SK-N-SH (cell line): ENCODE data around the gene RAB3IP. TPM values are rescaled to one million over a fixed set of nuclear protein-coding genes. Genes with fewer than 3 reads are reported as not detected.

ENCODE experiments used
- CTCF ChIA-PET: fragments of 300-600, 350-600 bp; formaldehyde crosslinking; extraction: SDS; loops from one replicate; lab custom pipeline; 2021; lab: Yijun Ruan, JAX
- POLR2A ChIA-PET: fragments of 350-600 bp; sonication (Branson Sonifier 250); formaldehyde crosslinking; extraction: SDS; loops from one replicate; lab custom pipeline; 2020; ENCODE audit warnings: antibody characterized with exemption, inconsistent platforms; lab: Yijun Ruan, JAX
- DNase-seq: peaks from one replicate; pipeline ENCODE4 v3.0.0; 2012
- H2AFZ ChIP-seq: fragments of 200-600 bp; sonication (generic); 2 replicates; pipeline ENCODE4 v1.8.1; 2016; ENCODE audit warnings: antibody characterized with exemption, mild to moderate bottlenecking, low read depth
- H3F3A ChIP-seq: fragments of 200-600 bp; sonication (generic); replicated peaks from 2 replicates; pipeline ENCODE3; 2016; ENCODE audit warnings: antibody characterized with exemption, mild to moderate bottlenecking; ENCODE audit not compliant: insufficient read depth
- H3K27ac ChIP-seq, 2 experiments: fragments of 200-500 bp in 1 of 2; fragments of 200-600 bp in 1 of 2; sonication (Bioruptor generic) in 1 of 2; sonication (generic), shearing (Covaris generic) in 1 of 2; 2 replicates each; pipeline versions ENCODE4 v1.5.1 to v1.6.1; 2014 to 2016; ENCODE audit warnings: low read depth in 2 of 2, inconsistent platforms in 1 of 2, low read length in 1 of 2, mild to moderate bottlenecking in 1 of 2, mixed read lengths in 1 of 2
- H3K27me3 ChIP-seq: fragments of 200-600 bp; sonication (generic), shearing (Covaris generic); 2 replicates; pipeline ENCODE4 v1.6.1; 2016; ENCODE audit warnings: mixed run types; ENCODE audit not compliant: insufficient read depth
- H3K36me3 ChIP-seq, 2 experiments: fragments of 200-500 bp in 1 of 2; fragments of 200-600 bp in 1 of 2; sonication (Bioruptor generic) in 1 of 2; sonication (generic) in 1 of 2; replicated peaks in 1 of 2; 2 replicates each; pipeline versions ENCODE3 to v1.5.1; 2014 to 2016; ENCODE audit warnings: low read length in 1 of 2, mild to moderate bottlenecking in 1 of 2; ENCODE audit not compliant: insufficient read depth in 2 of 2, control insufficient read depth in 1 of 2
- H3K4me1 ChIP-seq, 2 experiments: fragments of 200-500 bp in 1 of 2; fragments of 200-600 bp in 1 of 2; sonication (Bioruptor generic) in 1 of 2; sonication (generic), shearing (Covaris generic) in 1 of 2; 2 replicates each; pipeline versions ENCODE4 v1.5.1 to v1.6.1; 2014 to 2016; ENCODE audit warnings: low read depth in 1 of 2, low read length in 1 of 2, mixed run types in 1 of 2; ENCODE audit not compliant: insufficient read depth in 2 of 2, control insufficient read depth in 1 of 2
- H3K4me2 ChIP-seq: fragments of 200-600 bp; sonication (generic), shearing (Covaris generic); 2 replicates; pipeline ENCODE4 v1.6.1; 2017; ENCODE audit warnings: mixed run types
- H3K4me3 ChIP-seq, 2 experiments: fragments of 200-500 bp in 1 of 2; fragments of 200-600 bp in 1 of 2; sonication (Bioruptor generic) in 1 of 2; sonication (generic), shearing (Covaris generic) in 1 of 2; 2 replicates each; pipeline versions ENCODE4 v1.5.1 to v1.8.1; 2014 to 2016; ENCODE audit warnings: low read depth in 2 of 2, inconsistent platforms in 1 of 2, low read length in 1 of 2, mild to moderate bottlenecking in 1 of 2, mixed read lengths in 1 of 2, moderate library complexity in 1 of 2
- H3K79me2 ChIP-seq: fragments of 200-600 bp; sonication (generic); 2 replicates; pipeline ENCODE4 v1.8.1; 2017; ENCODE audit warnings: mild to moderate bottlenecking; ENCODE audit not compliant: insufficient read depth
- H3K9ac ChIP-seq: fragments of 200-600 bp; sonication (generic); 2 replicates; pipeline ENCODE4 v1.6.1; 2017; ENCODE audit warnings: mixed run types
- H3K9me2 ChIP-seq: fragments of 200-600 bp; sonication (generic); 2 replicates; pipeline ENCODE4 v1.6.1; 2017; ENCODE audit warnings: mixed run types
- H3K9me3 ChIP-seq: fragments of 200-600 bp; sonication (generic); 2 replicates; pipeline ENCODE4 v1.6.1; 2017; ENCODE audit warnings: mixed run types, mild to moderate bottlenecking, moderate library complexity
- H4K20me1 ChIP-seq: fragments of 200-600 bp; sonication (generic); 2 replicates; pipeline ENCODE4 v1.6.1; 2017; ENCODE audit warnings: mild to moderate bottlenecking, mixed run types; ENCODE audit not compliant: insufficient read depth
- CHD2 ChIP-seq: fragments of 150-350 bp; IDR thresholded peaks from 2 replicates; pipeline ENCODE4 v1.6.1; 2018; ENCODE audit warnings: low read length; ENCODE audit not compliant: partially characterized antibody
- EP300 ChIP-seq, 2 experiments: IDR thresholded peaks; 2 replicates each; pipeline versions ENCODE4 v1.4.0 to v1.6.1; 2012; ENCODE audit warnings: borderline replicate concordance in 1 of 2, low read depth in 1 of 2, low read length in 1 of 2
- FOXJ3 ChIP-seq: sonication (generic); formaldehyde crosslinking; IDR thresholded peaks from 2 replicates; pipeline ENCODE4 v1.5.1; 2020; ENCODE audit warnings: mild to moderate bottlenecking, missing genetic modification reagents
- GABPA ChIP-seq: IDR thresholded peaks from 2 replicates; pipeline ENCODE4 v1.4.0; 2012; ENCODE audit warnings: low read depth, mild to moderate bottlenecking
- MXI1 ChIP-seq: IDR thresholded peaks from 2 replicates; pipeline ENCODE4 v1.6.1; 2012; ENCODE audit warnings: mild to moderate bottlenecking, low read depth, low read length, improper control_type of control experiment
- NFIC ChIP-seq: IDR thresholded peaks from 2 replicates; pipeline ENCODE4 v1.4.0; 2012; ENCODE audit warnings: borderline replicate concordance
- NRF1 ChIP-seq: IDR thresholded peaks from 2 replicates; pipeline ENCODE4 v1.6.1; 2012; ENCODE audit warnings: low read depth, mild to moderate bottlenecking, low read length
- RFX5 ChIP-seq: IDR thresholded peaks from 2 replicates; pipeline ENCODE4 v1.6.1; 2012; ENCODE audit warnings: mild to moderate bottlenecking, improper control_type of control experiment, low read length
- RXRA ChIP-seq: IDR thresholded peaks from 2 replicates; pipeline ENCODE4 v1.4.0; 2012; ENCODE audit warnings: low read depth, mild to moderate bottlenecking, borderline replicate concordance
- SMC3 ChIP-seq: IDR thresholded peaks from 2 replicates; pipeline ENCODE4 v1.6.1; 2012; ENCODE audit warnings: low read depth, low read length, improper control_type of control experiment
- TCF12 ChIP-seq: IDR thresholded peaks from 2 replicates; pipeline ENCODE4 v1.4.0; 2012
- TEAD4 ChIP-seq: IDR thresholded peaks from 2 replicates; pipeline ENCODE4 v1.4.0; 2012; ENCODE audit warnings: mild to moderate bottlenecking, borderline replicate concordance; ENCODE audit not compliant: insufficient read depth
- WGBS: methylation state at CpG from one replicate; pipeline ENCODE4 v1.1.6; 2017; ENCODE audit warnings: low lambda C conversion rate; 5-methylcytosine and 5-hydroxymethylcytosine counted together
- polyA plus RNA-seq, 3 experiments: library from polyadenylated mRNA; depleted of rRNA; stranded (reverse); fragments of >200 nt; gene quantifications; 2 replicates each; pipeline ENCODE4 v1.2.3, GENCODE V29; 2012
- TF ChIP-seq, protein P1 (sequence below): fragments of 200-600 bp; sonication (generic); IDR thresholded peaks from 2 replicates; pipeline ENCODE4 v1.6.1; 2017; ENCODE audit warnings: antibody characterized with exemption, mild to moderate bottlenecking, moderate library complexity

Gene RAB3IP
- polyA plus RNA-seq, 1 of the 3 experiments (the other 2 are of a cell fraction), result 5.4 TPM

DNA sequence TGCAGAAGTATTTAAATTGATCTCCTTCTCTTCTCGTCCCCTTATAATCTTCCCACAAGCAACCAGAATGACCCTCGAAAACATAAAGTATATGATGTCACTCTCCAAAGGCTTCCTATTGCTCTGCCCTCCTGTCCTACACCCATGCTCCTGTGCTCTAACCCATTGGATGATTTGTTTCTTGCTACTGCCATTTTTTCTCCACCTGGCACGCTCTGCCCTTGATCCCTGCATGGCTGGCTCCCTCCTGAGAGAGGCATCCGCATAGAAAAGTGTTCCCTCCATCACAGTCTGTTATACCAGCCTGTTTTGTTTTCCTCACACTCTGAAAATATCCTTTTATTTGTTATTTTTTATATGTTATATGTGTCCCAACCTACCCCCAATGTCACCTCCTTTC lies 106.2 kb downstream of the RAB3IP start:
- 53% methylated on average over 4 of the region's 4 CpGs for WGBS
- Histone ChIP-seq H3K27ac (no peak overlapping the region), H3K9me3 (no peaks in the 10 kb centered on the region), H3K9ac (no peak overlapping the region), H3K4me3 (no peak overlapping the region), H3K79me2 (no peaks in the 10 kb centered on the region), H4K20me1 (no peaks in the 10 kb centered on the region), H2AFZ (no peak overlapping the region), H3K4me2 (no peak overlapping the region), H3K9me2 (no peaks in the 10 kb centered on the region), H3K4me1 (no peaks in the 10 kb centered on the region), H3F3A (no peaks in the 10 kb centered on the region), H3K36me3 (no peaks in the 10 kb centered on the region), H3K27me3 (no peaks in the 10 kb centered on the region)
- POLR2A ChIA-PET, result no interaction called here
- no peak for DNase-seq
- TF ChIP-seq RXRA (no peak), TEAD4 (no peak), RFX5 (no peak), NFIC (no peak), CHD2 (no peak)
- CTCF ChIA-PET, result no interaction called here

DNA sequence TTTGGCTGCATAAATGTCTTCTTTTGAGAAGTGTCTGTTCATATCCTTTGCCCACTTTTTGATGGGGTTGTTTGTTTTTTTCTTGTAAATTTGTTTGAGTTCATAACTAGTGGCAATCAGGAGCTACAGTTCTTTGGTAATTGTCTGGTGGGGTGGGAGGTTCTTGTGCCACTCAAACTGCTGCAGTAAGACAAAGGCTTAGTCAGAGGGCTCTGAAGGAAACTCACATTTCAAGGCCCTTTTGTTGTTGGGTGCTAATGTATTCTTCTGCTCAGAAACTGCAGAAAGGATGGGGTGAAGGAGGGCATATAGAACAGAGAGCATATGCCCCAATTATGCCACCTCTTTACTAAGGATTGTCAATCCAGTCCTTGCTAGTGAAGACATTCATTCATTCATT lies 108.3 kb downstream of the RAB3IP start:
- H3K9ac ChIP-seq, result no peak overlapping the region
- CTCF ChIA-PET, result interaction anchor here (0.9 kb wide), 1 partner anchor 743 kb away, joined by 3 read pairs; no protein-coding TSS in a partner anchor
- H4K20me1 ChIP-seq, result no peaks in the 10 kb centered on the region
- no peaks in the 10 kb centered on the region for H3K36me3 ChIP-seq
- DNase-seq, result no peak
- H3K27me3 ChIP-seq, result no peaks in the 10 kb centered on the region
- no peak overlapping the region for H3K4me2 ChIP-seq
- no peak overlapping the region for H2AFZ ChIP-seq
- H3K27ac ChIP-seq, result no peak overlapping the region
- POLR2A ChIA-PET, result no interaction called here
- no peak overlapping the region for H3K4me3 ChIP-seq
- H3K79me2 ChIP-seq, result no peaks in the 10 kb centered on the region
- no peaks in the 10 kb centered on the region for H3K9me3 ChIP-seq
- H3K4me1 ChIP-seq, result no peaks in the 10 kb centered on the region
- H3K9me2 ChIP-seq, result no peaks in the 10 kb centered on the region
- TF ChIP-seq GABPA (no peak), NRF1 (no peak), EP300 (IDR thresholded peaks at IDR 0.05; ENCODE audit: borderline replicate concordance in 1 of 2, low read depth in 1 of 2, low read length in 1 of 2) (no peak), RXRA (no peak), MXI1 (no peak), TCF12 (no peak), SMC3 (no peak), TEAD4 (no peak), FOXJ3 (no peak)
- TF ChIP-seq, protein P1, sequence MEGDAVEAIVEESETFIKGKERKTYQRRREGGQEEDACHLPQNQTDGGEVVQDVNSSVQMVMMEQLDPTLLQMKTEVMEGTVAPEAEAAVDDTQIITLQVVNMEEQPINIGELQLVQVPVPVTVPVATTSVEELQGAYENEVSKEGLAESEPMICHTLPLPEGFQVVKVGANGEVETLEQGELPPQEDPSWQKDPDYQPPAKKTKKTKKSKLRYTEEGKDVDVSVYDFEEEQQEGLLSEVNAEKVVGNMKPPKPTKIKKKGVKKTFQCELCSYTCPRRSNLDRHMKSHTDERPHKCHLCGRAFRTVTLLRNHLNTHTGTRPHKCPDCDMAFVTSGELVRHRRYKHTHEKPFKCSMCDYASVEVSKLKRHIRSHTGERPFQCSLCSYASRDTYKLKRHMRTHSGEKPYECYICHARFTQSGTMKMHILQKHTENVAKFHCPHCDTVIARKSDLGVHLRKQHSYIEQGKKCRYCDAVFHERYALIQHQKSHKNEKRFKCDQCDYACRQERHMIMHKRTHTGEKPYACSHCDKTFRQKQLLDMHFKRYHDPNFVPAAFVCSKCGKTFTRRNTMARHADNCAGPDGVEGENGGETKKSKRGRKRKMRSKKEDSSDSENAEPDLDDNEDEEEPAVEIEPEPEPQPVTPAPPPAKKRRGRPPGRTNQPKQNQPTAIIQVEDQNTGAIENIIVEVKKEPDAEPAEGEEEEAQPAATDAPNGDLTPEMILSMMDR, result no peak
- no peaks in the 10 kb centered on the region for H3F3A ChIP-seq
